H1 (cell line): ENCODE data around the gene PLA2G4D. TPM values are rescaled to one million over a fixed set of nuclear protein-coding genes. Genes with fewer than 3 reads are reported as not detected.

ENCODE experiments used
- CTCF ChIA-PET: fragments of 300-600 bp; sonication (Branson Sonifier 250); formaldehyde crosslinking; loops from one replicate; lab custom pipeline; 2021; ENCODE audit not compliant: partially characterized antibody; lab: Charles Lee
- POLR2A ChIA-PET: fragments of 300-600 bp; sonication (Branson Sonifier 250); formaldehyde crosslinking; loops from one replicate; lab custom pipeline; 2021; ENCODE audit warnings: inconsistent platforms; ENCODE audit not compliant: partially characterized antibody; lab: Charles Lee
- DNase-seq, 2 experiments: peaks; one replicate each; pipeline versions ENCODE4 v3.0.0 to v3.0.0-alpha.2; 2010 to 2022; ENCODE audit warnings: low spot score in 2 of 2, low read depth in 1 of 2, mixed read lengths in 1 of 2
- FAIRE-seq: peaks from 2 replicates; lab custom pipeline; 2011; peaks lifted over from hg19 to GRCh38; lab: Jason Lieb, UNC
- H2AFZ ChIP-seq: 2 replicates; pipeline ENCODE4 v1.8.1; 2012; ENCODE audit warnings: low read length, inconsistent platforms
- H2AK5ac ChIP-seq: 2 replicates; pipeline ENCODE4 v1.6.1; 2013; ENCODE audit warnings: low read depth, low read length
- H2BK120ac ChIP-seq: replicated peaks from 2 replicates; pipeline ENCODE3; 2013; ENCODE audit warnings: low read depth, low read length, inconsistent platforms
- H2BK12ac ChIP-seq: 2 replicates; pipeline ENCODE4 v1.6.1; 2013; ENCODE audit warnings: low read depth, low read length
- H2BK15ac ChIP-seq: 2 replicates; pipeline ENCODE4 v1.6.1; 2013; ENCODE audit warnings: low read length
- H2BK20ac ChIP-seq: 2 replicates; pipeline ENCODE4 v1.6.1; 2013; ENCODE audit warnings: low read length
- H2BK5ac ChIP-seq: 2 replicates; pipeline ENCODE4 v1.6.1; 2013; ENCODE audit warnings: low read depth, low read length
- H3K14ac ChIP-seq: 2 replicates; pipeline ENCODE4 v1.6.1; 2013; ENCODE audit warnings: inconsistent platforms; ENCODE audit not compliant: insufficient read length
- H3K18ac ChIP-seq: 2 replicates; pipeline ENCODE4 v1.6.1; 2013; ENCODE audit warnings: low read length; ENCODE audit errors: extremely low read depth
- H3K23ac ChIP-seq: 2 replicates; pipeline ENCODE4 v1.6.1; 2013; ENCODE audit warnings: inconsistent platforms; ENCODE audit not compliant: insufficient read length
- H3K23me2 ChIP-seq: 2 replicates; pipeline ENCODE4 v1.6.1; 2013; ENCODE audit warnings: low read depth, low read length
- H3K27ac ChIP-seq: 2 replicates; pipeline ENCODE4 v1.6.1; 2011; ENCODE audit warnings: low read depth, low read length, inconsistent platforms
- H3K27me3 ChIP-seq, 4 experiments: replicated peaks in 1 of 4; 1 replicate in 1 of 4; 2 replicates in 3 of 4; pipeline versions ENCODE4 v1.6.1 to v1.8.1; 2011 to 2013; ENCODE audit warnings: low read length in 3 of 4, mild to moderate bottlenecking in 3 of 4, inconsistent platforms in 2 of 4, mixed read lengths in 2 of 4, moderate library complexity in 1 of 4; ENCODE audit not compliant: control insufficient read depth in 3 of 4, insufficient read depth in 3 of 4; ENCODE audit errors: extremely low read depth in 1 of 4
- H3K36me3 ChIP-seq, 4 experiments: 2 replicates each; pipeline versions ENCODE4 v1.6.1 to v1.8.1; 2011 to 2013; ENCODE audit warnings: mild to moderate bottlenecking in 4 of 4, low read length in 3 of 4, moderate library complexity in 2 of 4, control low read depth in 1 of 4, inconsistent platforms in 1 of 4; ENCODE audit not compliant: insufficient read depth in 4 of 4, control insufficient read depth in 2 of 4
- H3K4ac ChIP-seq: replicated peaks from 2 replicates; pipeline ENCODE3; 2013; ENCODE audit warnings: low read length, low read depth, mixed read lengths, inconsistent platforms; ENCODE audit not compliant: insufficient read length
- H3K4me1 ChIP-seq, 4 experiments: replicated peaks in 1 of 4; 1 replicate in 1 of 4; 2 replicates in 3 of 4; pipeline versions ENCODE4 v1.6.1 to v1.8.1; 2011 to 2013; ENCODE audit warnings: low read length in 3 of 4, inconsistent platforms in 2 of 4, mixed read lengths in 1 of 4; ENCODE audit not compliant: insufficient read depth in 4 of 4, control insufficient read depth in 3 of 4
- H3K4me2 ChIP-seq, 2 experiments: 2 replicates each; pipeline versions ENCODE4 v1.6.1 to v1.8.1; 2011 to 2013; ENCODE audit warnings: low read depth in 2 of 2, low read length in 2 of 2, control low read depth in 1 of 2, inconsistent platforms in 1 of 2, mild to moderate bottlenecking in 1 of 2; ENCODE audit not compliant: insufficient read depth in 1 of 2
- H3K4me3 ChIP-seq, 4 experiments: fragments of 200-600, 300-600 bp in 1 of 4; sonication (generic), shearing (Covaris generic), sonication (Bioruptor Twin) in 1 of 4; 2 replicates each; pipeline versions ENCODE4 v1.5.1 to v1.8.1; 2011 to 2016; ENCODE audit warnings: low read length in 4 of 4, low read depth in 3 of 4, control low read depth in 2 of 4, inconsistent platforms in 2 of 4, mild to moderate bottlenecking in 2 of 4, mixed read lengths in 1 of 4, moderate library complexity in 1 of 4; ENCODE audit not compliant: insufficient read depth in 2 of 4; ENCODE audit errors: extremely low read depth in 1 of 4
- H3K56ac ChIP-seq: replicated peaks from 2 replicates; pipeline ENCODE3; 2013; ENCODE audit warnings: low read depth, mild to moderate bottlenecking, mixed read lengths, low read length, inconsistent platforms; ENCODE audit not compliant: insufficient read length
- H3K79me1 ChIP-seq: 2 replicates; pipeline ENCODE4 v1.6.1; 2013; ENCODE audit warnings: low read depth, low read length, control low read depth
- H3K79me2 ChIP-seq, 2 experiments: 2 replicates each; pipeline versions ENCODE4 v1.6.1 to v1.8.1; 2012 to 2013; ENCODE audit warnings: low read length in 2 of 2, mild to moderate bottlenecking in 2 of 2, inconsistent platforms in 1 of 2; ENCODE audit not compliant: insufficient read depth in 2 of 2, control insufficient read depth in 1 of 2
- H3K9ac ChIP-seq, 4 experiments: replicated peaks in 1 of 4; 1 replicate in 1 of 4; 2 replicates in 3 of 4; pipeline versions ENCODE4 v1.6.1 to v1.8.1; 2011 to 2013; ENCODE audit warnings: low read depth in 3 of 4, low read length in 3 of 4, control low read depth in 2 of 4, mild to moderate bottlenecking in 2 of 4, moderate library complexity in 2 of 4, inconsistent platforms in 1 of 4; ENCODE audit errors: extremely low read depth in 1 of 4
- H3K9me3 ChIP-seq, 2 experiments: 2 replicates each; pipeline versions ENCODE4 v1.6.1 to v1.8.1; 2012 to 2013; ENCODE audit warnings: mild to moderate bottlenecking in 2 of 2, moderate library complexity in 2 of 2, control low read depth in 1 of 2, inconsistent platforms in 1 of 2, low read depth in 1 of 2, low read length in 1 of 2, mixed read lengths in 1 of 2; ENCODE audit not compliant: insufficient read depth in 2 of 2
- H4K20me1 ChIP-seq, 2 experiments: replicated peaks in 1 of 2; 2 replicates each; pipeline versions ENCODE3 to v1.8.1; 2011 to 2013; ENCODE audit warnings: inconsistent platforms in 2 of 2, low read length in 2 of 2, mild to moderate bottlenecking in 1 of 2; ENCODE audit not compliant: insufficient read depth in 2 of 2, control insufficient read depth in 1 of 2
- H4K5ac ChIP-seq: 2 replicates; pipeline ENCODE4 v1.6.1; 2013; ENCODE audit warnings: low read length, low read depth, mixed read lengths, inconsistent platforms; ENCODE audit not compliant: insufficient read length
- H4K8ac ChIP-seq: 2 replicates; pipeline ENCODE4 v1.8.0; 2013; ENCODE audit warnings: mild to moderate bottlenecking, moderate library complexity, low read length, inconsistent platforms; ENCODE audit not compliant: insufficient read depth; ENCODE audit errors: extremely low read depth
- H4K91ac ChIP-seq: replicated peaks from 2 replicates; pipeline ENCODE3; 2013; ENCODE audit warnings: low read length, mixed read lengths, inconsistent platforms; ENCODE audit not compliant: insufficient read length
- BRCA1 ChIP-seq: IDR thresholded peaks from 2 replicates; pipeline ENCODE4 v1.6.1; 2012; ENCODE audit warnings: low read depth, low read length, improper control_type of control experiment
- EP300 ChIP-seq, 2 experiments: IDR thresholded peaks; 1 replicate in 1 of 2; 2 replicates in 1 of 2; pipeline ENCODE4 v1.6.1; 2011 to 2012; ENCODE audit warnings: low read depth in 2 of 2, low read length in 2 of 2, mild to moderate bottlenecking in 2 of 2, borderline replicate concordance in 1 of 2, inconsistent platforms in 1 of 2, moderate library complexity in 1 of 2
- NANOG ChIP-seq: IDR thresholded peaks from 2 replicates; pipeline ENCODE4 v1.6.1; 2011; ENCODE audit warnings: low read length, low read depth, mild to moderate bottlenecking, inconsistent platforms; ENCODE audit not compliant: insufficient read depth, poor library complexity, severe bottlenecking
- NRF1 ChIP-seq: IDR thresholded peaks from 2 replicates; pipeline ENCODE4 v1.6.1; 2011; ENCODE audit warnings: mild to moderate bottlenecking, low read depth, low read length, improper control_type of control experiment
- POLR2AphosphoS5 ChIP-seq: IDR thresholded peaks from 2 replicates; pipeline ENCODE4 v1.6.1; 2011; ENCODE audit warnings: low read depth, low read length
- RFX5 ChIP-seq: IDR thresholded peaks from 2 replicates; pipeline ENCODE4 v1.6.1; 2011; ENCODE audit warnings: low read depth, low read length, improper control_type of control experiment, borderline replicate concordance
- RNF2 ChIP-seq: fragments of 200-900, 300-1000 bp; sonication (generic); IDR thresholded peaks from 2 replicates; pipeline ENCODE4 v1.7.1; 2016; ENCODE audit warnings: borderline replicate concordance, low read depth, mild to moderate bottlenecking, antibody characterized with exemption, low read length; ENCODE audit not compliant: poor library complexity, severe bottlenecking; ENCODE audit errors: missing control alignments
- TEAD4 ChIP-seq: IDR thresholded peaks from 2 replicates; pipeline ENCODE4 v1.6.1; 2012; ENCODE audit warnings: low read depth, low read length, inconsistent platforms, mixed read lengths
- ZNF274 ChIP-seq: IDR thresholded peaks from 2 replicates; pipeline ENCODE4 v1.7.0; 2012; ENCODE audit warnings: low read length, borderline replicate concordance; ENCODE audit errors: extremely low read depth
- WGBS, 2 experiments: shearing (Covaris generic) in 1 of 2; methylation state at CpG; one replicate each; pipeline versions ENCODE4 v1.1.6 to v1.1.7; 2013 to 2015; ENCODE audit warnings: low lambda C conversion rate in 2 of 2, mixed read lengths in 2 of 2, inconsistent platforms in 1 of 2, low coverage in 1 of 2, missing lambda C conversion rate in 1 of 2; ENCODE audit not compliant: insufficient replicate concordance in 2 of 2, insufficient coverage in 1 of 2, insufficient read length in 1 of 2; ENCODE audit errors: extremely low coverage in 1 of 2, missing lambda C conversion rate in 1 of 2; 5-methylcytosine and 5-hydroxymethylcytosine counted together
- polyA plus RNA-seq, 7 experiments: library from polyadenylated mRNA; depleted of rRNA in 3 of 7; stranded (reverse) in 5 of 7; unstranded in 2 of 7; fragments of >200 nt in 5 of 7; fragments of 200-250 nt in 2 of 7; gene quantifications; 1 replicate in 5 of 7; 2 replicates in 1 of 7; 4 replicates in 1 of 7; pipeline versions ENCODE4 v1.2.1 to v1.2.3, GENCODE V29; 2011 to 2013; ENCODE audit warnings: missing spikeins in 2 of 7, mixed read lengths in 2 of 7
- total RNA-seq: library from RNA; stranded (reverse); fragmentation: NEBNext Ultra II Directional; extraction: Animal tissue kit (Norgen Biotek cat#: 25700); gene quantifications from 2 replicates; pipeline ENCODE4 v1.2.1, GENCODE V29; 2021
- TF ChIP-seq, protein P1 (sequence below): IDR thresholded peaks from 2 replicates; pipeline ENCODE4 v1.6.1; 2011; ENCODE audit warnings: low read depth, mild to moderate bottlenecking, low read length; ENCODE audit not compliant: insufficient read depth
- TF ChIP-seq, protein P2 (sequence below): IDR thresholded peaks from 2 replicates; pipeline ENCODE4 v1.6.1; 2011; ENCODE audit warnings: low read length, improper control_type of control experiment

PLA2G4D gene
- total and polyA plus RNA-seq, 2 of the 8 experiments (the other 6 are each of a cell fraction or from before 2014, with no cell fraction given) = 0.07 to 0.18 TPM

DNA sequence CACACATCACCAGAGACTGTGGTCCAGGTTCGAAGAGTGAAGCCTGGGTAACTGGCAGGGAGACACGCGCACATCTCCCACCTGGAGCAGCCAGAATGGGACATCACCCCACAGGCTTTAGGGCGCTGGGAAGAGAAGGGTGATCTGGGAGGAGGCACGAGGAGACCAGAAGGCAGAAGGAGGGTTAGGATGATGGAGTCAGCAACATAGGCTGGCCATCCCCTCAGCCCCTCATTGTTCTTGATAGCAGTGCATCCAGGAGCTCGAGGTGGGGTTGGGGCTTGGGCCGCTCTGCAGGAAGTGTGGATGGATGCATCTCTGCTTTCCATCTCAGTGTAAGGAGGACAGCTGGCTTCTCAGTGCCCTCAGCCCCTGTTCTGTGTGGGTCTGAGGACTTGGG, 46.9 kb upstream of the PLA2G4D start:
- peaks cover 4 to 8% of the 10 kb centered on the region in 2 experiments; a peak in 1 of 4 replicates for H3K9me3 ChIP-seq
- H3K4me1 ChIP-seq = no peaks in the 10 kb centered on the region; a peak in 1 of 7 replicates
- H3K4me3 ChIP-seq = no peak overlapping the region
- no peak overlapping the region for H2BK120ac ChIP-seq
- H4K8ac ChIP-seq = no peak overlapping the region
- H4K5ac ChIP-seq = no peak overlapping the region
- FAIRE-seq = no peak
- no peak overlapping the region for H3K4ac ChIP-seq
- H2BK5ac ChIP-seq = no peak overlapping the region
- H3K18ac ChIP-seq = no peak overlapping the region
- ChIA-PET POLR2A (no interaction called here), CTCF (interaction anchor here (1.0 to 22.6 kb wide), 6 partner anchors 16 to 151 kb away, joined by 3 to 416 read pairs (median 6); no protein-coding TSS in a partner anchor)
- 84% methylated on average over 7 of the region's 7 CpGs; no CpG with 5 or more reads in 1 of the 2 experiments for WGBS, 2 experiments
- no peak overlapping the region for H3K9ac ChIP-seq
- no peak overlapping the region for H3K56ac ChIP-seq
- H2BK20ac ChIP-seq = no peak overlapping the region
- H3K23me2 ChIP-seq = no peaks in the 10 kb centered on the region
- H3K79me1 ChIP-seq = no peaks in the 10 kb centered on the region
- H3K27me3 ChIP-seq = no peaks in the 10 kb centered on the region
- no peak overlapping the region for H4K91ac ChIP-seq
- no peak overlapping the region for H2AFZ ChIP-seq
- no peak overlapping the region for H3K4me2 ChIP-seq
- H3K36me3 ChIP-seq = no peaks in the 10 kb centered on the region
- H2BK12ac ChIP-seq = no peak overlapping the region
- H2BK15ac ChIP-seq = no peak overlapping the region
- no peak for DNase-seq
- H3K23ac ChIP-seq = no peak overlapping the region
- no peak overlapping the region for H3K27ac ChIP-seq
- no peaks in the 10 kb centered on the region for H4K20me1 ChIP-seq
- no peak overlapping the region for H2AK5ac ChIP-seq
- no peak overlapping the region for H3K14ac ChIP-seq
- no peaks in the 10 kb centered on the region for H3K79me2 ChIP-seq
- no peak for TF ChIP-seq NRF1
- TF ChIP-seq, protein P1, sequence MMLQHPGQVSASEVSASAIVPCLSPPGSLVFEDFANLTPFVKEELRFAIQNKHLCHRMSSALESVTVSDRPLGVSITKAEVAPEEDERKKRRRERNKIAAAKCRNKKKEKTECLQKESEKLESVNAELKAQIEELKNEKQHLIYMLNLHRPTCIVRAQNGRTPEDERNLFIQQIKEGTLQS = no peak
- TF ChIP-seq EP300 (IDR thresholded peaks at IDR 0.05; ENCODE audit: borderline replicate concordance in 1 of 2, low read depth in 2 of 2, low read length in 2 of 2) = no peak
- no peak for TF ChIP-seq RFX5
- no peak for TF ChIP-seq RNF2
- no peak for TF ChIP-seq POLR2AphosphoS5
- TF ChIP-seq BRCA1 = no peak
- no peak for TF ChIP-seq ZNF274
- TF ChIP-seq TEAD4 = no peak
- TF ChIP-seq NANOG = no peak
- TF ChIP-seq, protein P2, sequence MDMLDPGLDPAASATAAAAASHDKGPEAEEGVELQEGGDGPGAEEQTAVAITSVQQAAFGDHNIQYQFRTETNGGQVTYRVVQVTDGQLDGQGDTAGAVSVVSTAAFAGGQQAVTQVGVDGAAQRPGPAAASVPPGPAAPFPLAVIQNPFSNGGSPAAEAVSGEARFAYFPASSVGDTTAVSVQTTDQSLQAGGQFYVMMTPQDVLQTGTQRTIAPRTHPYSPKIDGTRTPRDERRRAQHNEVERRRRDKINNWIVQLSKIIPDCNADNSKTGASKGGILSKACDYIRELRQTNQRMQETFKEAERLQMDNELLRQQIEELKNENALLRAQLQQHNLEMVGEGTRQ = no peak
